ENCODE data around the gene ENTR1.

ENTR1 gene

GRCh38 chr9:136358888-136359287 is 51.5 kb downstream of the ENTR1 start:
- DNase-seq: no peak

GRCh38 chr9:136358016-136358415 is 52.4 kb downstream of the ENTR1 start:
- DNase-seq: no peak

GRCh38 chr9:136357202-136357725 is 53.1 kb downstream of the ENTR1 start:
- no peak for DNase-seq

GRCh38 chr9:136355616-136356557 is 54.5 kb downstream of the ENTR1 start:
- DNase-seq: no peak

- DNase-seq: no peak
Observed at GRCh38 chr9:136354592-136355085, 55.8 kb downstream of the ENTR1 start.

- no peak for DNase-seq
Observed at GRCh38 chr9:136353757-136354488, 56.5 kb downstream of the ENTR1 start.

GRCh38 chr9:136353088-136353487 is 57.3 kb downstream of the ENTR1 start:
- DNase-seq: no peak

GRCh38 chr9:136352682-136353081 is 57.7 kb downstream of the ENTR1 start:
- DNase-seq: no peak
